Fibroblast of the aortic adventitia (primary cell): ENCODE data around the gene SS18. TPM values are rescaled to one million over a fixed set of nuclear protein-coding genes. Genes with fewer than 3 reads are reported as not detected.
"Not testable (repeated sequence)": the region's sequence is repeated elsewhere in the genome, so short reads cannot be mapped to it uniquely, and the experiment has no call there.

Source experiments
- DNase-seq: peaks from one replicate; pipeline ENCODE4 v3.0.0-alpha.2; 2010; ENCODE audit warnings: low read depth
- H3K4me3 ChIP-seq: 2 replicates; pipeline ENCODE4 v1.5.1; 2011; ENCODE audit warnings: low read depth, mild to moderate bottlenecking, control low read depth, low read length, moderate library complexity
- CTCF ChIP-seq: IDR thresholded peaks from 2 replicates; pipeline ENCODE4 v1.5.1; 2011; ENCODE audit warnings: mild to moderate bottlenecking, low read length, control low read depth, inconsistent platforms; ENCODE audit not compliant: insufficient read depth
- total RNA-seq: library from RNA; depleted of rRNA; stranded (reverse); fragments of >200 nt; gene quantifications from 2 replicates; pipeline ENCODE4 v1.2.3, GENCODE V29; 2012; ENCODE audit warnings: low replicate concordance

Gene SS18
- 22.2 and 103 TPM in 2 replicates for total RNA-seq

GRCh38 chr18:26090130-26091046, at the start of gene SS18:
Gene SS18 (minus strand): TSS chr18:26090613. CDS start chr18:26090569, 44 bp downstream.
- TF ChIP-seq CTCF = no peak
- peak within 1 kb of the TSS; percentile 89 for H3K4me3 ChIP-seq
- DNase-seq = peak; percentile 93

GRCh38 chr18:26135548-26135947, 45.1 kb upstream of the SS18 start:
- no peak for DNase-seq
- no peak overlapping the region for H3K4me3 ChIP-seq
- no peak for TF ChIP-seq CTCF

- DNase-seq = no peak
- no peak for TF ChIP-seq CTCF
- H3K4me3 ChIP-seq = no peak overlapping the region
Measured at GRCh38 chr18:26134107-26134506, 43.7 kb upstream of the SS18 start.

- TF ChIP-seq CTCF = no peak
- no peak for DNase-seq
- peak within 1 kb of the TSS; percentile 42 for H3K4me3 ChIP-seq
Measured at GRCh38 chr18:26133652-26134051, 43.2 kb upstream of the SS18 start, which contains the start of gene PSMA8. Gene PSMA8 (plus strand): TSS chr18:26133869. CDS start chr18:26133966, 97 bp downstream.

GRCh38 chr18:26128192-26128591, 37.8 kb upstream of the SS18 start:
- H3K4me3 ChIP-seq, DNase-seq: not testable (repeated sequence)

- TF ChIP-seq CTCF = no peak
- no peak for DNase-seq
- no peak overlapping the region for H3K4me3 ChIP-seq
Measured at GRCh38 chr18:26127786-26128185, 37.4 kb upstream of the SS18 start.

- not testable (repeated sequence) for DNase-seq, H3K4me3 ChIP-seq
Measured at GRCh38 chr18:26121994-26122393, 31.6 kb upstream of the SS18 start.

GRCh38 chr18:26121476-26121875, 31.1 kb upstream of the SS18 start:
- TF ChIP-seq CTCF = no peak
- DNase-seq = peak; percentile 73
- H3K4me3 ChIP-seq = no peak overlapping the region
